SKM-1 (cell line): Measurements from ENCODE around the gene ARHGAP33.
"Not testable (repeated sequence)": the region's sequence is repeated elsewhere in the genome, so short reads cannot be mapped to it uniquely, and the experiment has no call there.

ENCODE experiments used
- DNase-seq: peaks from one replicate; lab custom pipeline; 2025; ENCODE audit not compliant: unreplicated experiment; lab: John Stamatoyannopoulos, UW

ARHGAP33 gene

GRCh38 chr19:35792888-35793287 lies 17.5 kb downstream of the ARHGAP33 start:
- no peak for DNase-seq

GRCh38 chr19:35793381-35794165 lies 18.2 kb downstream of the ARHGAP33 start:
- DNase-seq: no peak

GRCh38 chr19:35795564-35795963 lies 20.2 kb downstream of the ARHGAP33 start:
- not testable (repeated sequence) for DNase-seq

- DNase-seq: no peak
Observed at GRCh38 chr19:35796645-35797542, 21.5 kb downstream of the ARHGAP33 start.

- DNase-seq: no peak
Observed at GRCh38 chr19:35797663-35798062, 22.3 kb downstream of the ARHGAP33 start.

- no peak for DNase-seq
Observed at GRCh38 chr19:35801828-35802227, 26.5 kb downstream of the ARHGAP33 start.

- no peak for DNase-seq
Observed at GRCh38 chr19:35805526-35806102, 30.2 kb downstream of the ARHGAP33 start.

- no peak for DNase-seq
Observed at GRCh38 chr19:35806597-35806996, 31.2 kb downstream of the ARHGAP33 start.

GRCh38 chr19:35807633-35808032 lies 32.3 kb downstream of the ARHGAP33 start:
- DNase-seq: no peak

- DNase-seq: no peak
Observed at GRCh38 chr19:35811317-35812219, 36.2 kb downstream of the ARHGAP33 start.

- no peak for DNase-seq
Observed at GRCh38 chr19:35812220-35813042, 37.1 kb downstream of the ARHGAP33 start, which contains the start of gene PRODH2. PRODH2 (minus strand) TSS chr19:35812845; CDS start chr19:35812805, 40 bp downstream.

GRCh38 chr19:35813043-35813890 lies 37.9 kb downstream of the ARHGAP33 start:
- no peak for DNase-seq

- no peak for DNase-seq
Observed at GRCh38 chr19:35816262-35816661, 40.9 kb downstream of the ARHGAP33 start.

- DNase-seq: no peak
Observed at GRCh38 chr19:35816846-35817245, 41.5 kb downstream of the ARHGAP33 start.

- no peak for DNase-seq
Observed at GRCh38 chr19:35818445-35818844, 43.1 kb downstream of the ARHGAP33 start.

GRCh38 chr19:35822579-35822978 lies 47.2 kb downstream of the ARHGAP33 start:
- peak; percentile 32 for DNase-seq

GRCh38 chr19:35824150-35824549 lies 48.8 kb downstream of the ARHGAP33 start:
- DNase-seq: no peak

GRCh38 chr19:35828692-35829301 lies 53.4 kb downstream of the ARHGAP33 start:
- no peak for DNase-seq
